ENCODE data around the gene TUG1. TPM values are rescaled to one million over a fixed set of nuclear protein-coding genes. Genes with fewer than 3 reads are reported as not detected.

TUG1 gene
- total RNA-seq, 1 experiment from 2014 or later = 35.1 TPM

GRCh38 chr22:30949934-30950660, 19.0 kb upstream of the TUG1 start:
- DNase-seq (no peak), ATAC-seq (no peak)
- Histone ChIP-seq H3K9ac (ENCODE audit: low read length) (no peak overlapping the region), H3K27me3 (ENCODE audit: low read length) (no peaks in the 10 kb centered on the region), H3K79me2 (ENCODE audit: low read length) (no peaks in the 10 kb centered on the region), H3K36me3 (ENCODE audit: low read depth, low read length) (peaks cover 16% of the 10 kb centered on the region), H3K9me2 (replicated peaks; ENCODE audit: low read length) (no peaks in the 10 kb centered on the region), H3K27ac (ENCODE audit: low read length) (no peak overlapping the region), H3K4me1 (ENCODE audit: insufficient read depth, low read length) (no peaks in the 10 kb centered on the region), H3K4me2 (ENCODE audit: low read length) (no peak overlapping the region), H2AFZ (ENCODE audit: low read length) (no peak overlapping the region), H4K20me1 (ENCODE audit: low read length) (no peaks in the 10 kb centered on the region), H3F3A (ENCODE audit: low read length, unreplicated experiment) (no peaks in the 10 kb centered on the region), H3K9me3 (ENCODE audit: low read length) (no peaks in the 10 kb centered on the region), H3K4me3 (ENCODE audit: low read length) (no peak overlapping the region)
- TF ChIP-seq CTCF (conservative IDR thresholded peaks at IDR 0.05; ENCODE audit: low read depth, low read length) (no peak), EZH2phosphoT487 (IDR thresholded peaks at IDR 0.05; ENCODE audit: borderline replicate concordance, low read length) (no peak), EZH2 (IDR thresholded peaks at IDR 0.05; ENCODE audit: low read length, unreplicated experiment) (no peak)
- CTCF ChIA-PET = interaction anchor here (0.7 kb wide), 1 partner anchor 132 kb away, joined by 5 read pairs; no protein-coding TSS in a partner anchor
- intact Hi-C loops (cut with micrococcal nuclease) = loop anchor here (2.0 to 10.0 kb wide), 2 partner anchors 135 to 285 kb away; no protein-coding TSS in a partner anchor
- BruUV-seq (replicated peaks) = no TSS peak
- POLR2A ChIA-PET (ENCODE audit: unreplicated experiment) = no interaction called here

GRCh38 chr22:30953206-30953605, 15.9 kb upstream of the TUG1 start:
- Histone ChIP-seq H3K27me3 (ENCODE audit: low read length) (no peaks in the 10 kb centered on the region), H4K20me1 (ENCODE audit: low read length) (no peaks in the 10 kb centered on the region), H3F3A (ENCODE audit: low read length, unreplicated experiment) (no peaks in the 10 kb centered on the region), H3K36me3 (ENCODE audit: low read depth, low read length) (peaks cover 16% of the 10 kb centered on the region; the same call in 1 of the 2 replicates), H3K79me2 (ENCODE audit: low read length) (no peaks in the 10 kb centered on the region), H3K9me3 (ENCODE audit: low read length) (no peaks in the 10 kb centered on the region), H3K4me2 (ENCODE audit: low read length) (no peak overlapping the region), H3K27ac (ENCODE audit: low read length) (no peak overlapping the region), H3K9ac (ENCODE audit: low read length) (no peak overlapping the region), H3K9me2 (replicated peaks; ENCODE audit: low read length) (no peaks in the 10 kb centered on the region), H3K4me1 (ENCODE audit: insufficient read depth, low read length) (no peaks in the 10 kb centered on the region), H2AFZ (ENCODE audit: low read length) (no peak overlapping the region), H3K4me3 (ENCODE audit: low read length) (no peak overlapping the region)
- CTCF ChIA-PET = no interaction called here
- POLR2A ChIA-PET (ENCODE audit: unreplicated experiment) = no interaction called here
- DNase-seq (no peak), ATAC-seq (no peak)
- intact Hi-C loops (cut with micrococcal nuclease) = no loop called here
- TF ChIP-seq CTCF (conservative IDR thresholded peaks at IDR 0.05; ENCODE audit: low read depth, low read length) (no peak), EZH2phosphoT487 (IDR thresholded peaks at IDR 0.05; ENCODE audit: borderline replicate concordance, low read length) (no peak), EZH2 (IDR thresholded peaks at IDR 0.05; ENCODE audit: low read length, unreplicated experiment) (no peak)
- BruUV-seq (replicated peaks) = no TSS peak

GRCh38 chr22:30955153-30955552, 13.9 kb upstream of the TUG1 start:
- no peaks in the 10 kb centered on the region for H3K27me3 ChIP-seq (ENCODE audit: low read length)
- H4K20me1 ChIP-seq (ENCODE audit: low read length) = no peaks in the 10 kb centered on the region
- H3K9ac ChIP-seq (ENCODE audit: low read length) = no peak overlapping the region
- no TSS peak for BruUV-seq (replicated peaks)
- H3F3A ChIP-seq (ENCODE audit: low read length, unreplicated experiment) = no peaks in the 10 kb centered on the region
- no peaks in the 10 kb centered on the region for H3K79me2 ChIP-seq (ENCODE audit: low read length)
- H3K4me2 ChIP-seq (ENCODE audit: low read length) = no peak overlapping the region
- H2AFZ ChIP-seq (ENCODE audit: low read length) = no peak overlapping the region
- H3K9me2 ChIP-seq (replicated peaks; ENCODE audit: low read length) = no peaks in the 10 kb centered on the region
- peaks cover 7% of the 10 kb centered on the region; the same call in 1 of the 2 replicates for H3K36me3 ChIP-seq (ENCODE audit: low read depth, low read length)
- POLR2A ChIA-PET (ENCODE audit: unreplicated experiment) = no interaction called here
- TF ChIP-seq EZH2 (IDR thresholded peaks at IDR 0.05; ENCODE audit: low read length, unreplicated experiment) (no peak), EZH2phosphoT487 (IDR thresholded peaks at IDR 0.05; ENCODE audit: borderline replicate concordance, low read length) (no peak), CTCF (conservative IDR thresholded peaks at IDR 0.05; ENCODE audit: low read depth, low read length) (no peak)
- no peak overlapping the region for H3K27ac ChIP-seq (ENCODE audit: low read length)
- no peaks in the 10 kb centered on the region for H3K9me3 ChIP-seq (ENCODE audit: low read length)
- DNase-seq (no peak), ATAC-seq (no peak)
- CTCF ChIA-PET = no interaction called here
- no peak overlapping the region for H3K4me3 ChIP-seq (ENCODE audit: low read length)
- no peaks in the 10 kb centered on the region for H3K4me1 ChIP-seq (ENCODE audit: insufficient read depth, low read length)
- intact Hi-C loops (cut with micrococcal nuclease) = no loop called here

Data from PC-3 (cell line).